ENCODE data around the gene CAPSL. TPM values are rescaled to one million over a fixed set of nuclear protein-coding genes. Genes with fewer than 3 reads are reported as not detected.

Gene CAPSL
- total RNA-seq, 6 experiments from 2014 or later, result 0.19 to 0.52 (median 0.35) TPM; not detected in 1

DNA sequence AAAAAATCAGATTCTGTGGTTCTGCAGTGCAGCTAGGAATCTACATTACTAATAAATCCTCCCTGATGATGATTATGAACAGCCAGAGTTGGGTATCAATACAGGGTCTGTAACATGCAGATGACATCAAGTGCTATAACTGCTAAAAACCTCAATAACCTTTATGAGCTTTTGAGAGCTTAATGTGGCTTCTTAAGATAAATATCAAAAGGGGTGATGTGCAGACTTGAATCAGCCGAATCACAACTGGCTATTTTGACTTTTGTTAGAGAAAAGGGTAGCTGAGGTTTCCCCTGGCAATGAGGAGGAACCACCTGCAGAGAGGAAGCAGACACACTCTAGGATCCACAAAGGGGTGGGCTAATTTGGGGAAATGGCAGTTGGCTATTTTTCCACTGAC is 30.2 kb downstream of the CAPSL start:
- Mint-ChIP-seq H3K9me3 (peaks cover 24% of the 10 kb centered on the region; the same call in 1 of the 2 replicates), H3K4me1 (ENCODE audit: low read depth) (peaks cover 10% of the 10 kb centered on the region), H3K27ac (no peak overlapping the region), H3K27me3 (ENCODE audit: insufficient read depth) (no peaks in the 10 kb centered on the region), H3K36me3 (ENCODE audit: low read depth) (peaks cover 20% of the 10 kb centered on the region), H3K4me3 (no peak overlapping the region)
- TF ChIP-seq, protein P1, sequence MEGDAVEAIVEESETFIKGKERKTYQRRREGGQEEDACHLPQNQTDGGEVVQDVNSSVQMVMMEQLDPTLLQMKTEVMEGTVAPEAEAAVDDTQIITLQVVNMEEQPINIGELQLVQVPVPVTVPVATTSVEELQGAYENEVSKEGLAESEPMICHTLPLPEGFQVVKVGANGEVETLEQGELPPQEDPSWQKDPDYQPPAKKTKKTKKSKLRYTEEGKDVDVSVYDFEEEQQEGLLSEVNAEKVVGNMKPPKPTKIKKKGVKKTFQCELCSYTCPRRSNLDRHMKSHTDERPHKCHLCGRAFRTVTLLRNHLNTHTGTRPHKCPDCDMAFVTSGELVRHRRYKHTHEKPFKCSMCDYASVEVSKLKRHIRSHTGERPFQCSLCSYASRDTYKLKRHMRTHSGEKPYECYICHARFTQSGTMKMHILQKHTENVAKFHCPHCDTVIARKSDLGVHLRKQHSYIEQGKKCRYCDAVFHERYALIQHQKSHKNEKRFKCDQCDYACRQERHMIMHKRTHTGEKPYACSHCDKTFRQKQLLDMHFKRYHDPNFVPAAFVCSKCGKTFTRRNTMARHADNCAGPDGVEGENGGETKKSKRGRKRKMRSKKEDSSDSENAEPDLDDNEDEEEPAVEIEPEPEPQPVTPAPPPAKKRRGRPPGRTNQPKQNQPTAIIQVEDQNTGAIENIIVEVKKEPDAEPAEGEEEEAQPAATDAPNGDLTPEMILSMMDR (IDR thresholded peaks at IDR 0.05), result no peak
- no peak for DNase-seq

DNA sequence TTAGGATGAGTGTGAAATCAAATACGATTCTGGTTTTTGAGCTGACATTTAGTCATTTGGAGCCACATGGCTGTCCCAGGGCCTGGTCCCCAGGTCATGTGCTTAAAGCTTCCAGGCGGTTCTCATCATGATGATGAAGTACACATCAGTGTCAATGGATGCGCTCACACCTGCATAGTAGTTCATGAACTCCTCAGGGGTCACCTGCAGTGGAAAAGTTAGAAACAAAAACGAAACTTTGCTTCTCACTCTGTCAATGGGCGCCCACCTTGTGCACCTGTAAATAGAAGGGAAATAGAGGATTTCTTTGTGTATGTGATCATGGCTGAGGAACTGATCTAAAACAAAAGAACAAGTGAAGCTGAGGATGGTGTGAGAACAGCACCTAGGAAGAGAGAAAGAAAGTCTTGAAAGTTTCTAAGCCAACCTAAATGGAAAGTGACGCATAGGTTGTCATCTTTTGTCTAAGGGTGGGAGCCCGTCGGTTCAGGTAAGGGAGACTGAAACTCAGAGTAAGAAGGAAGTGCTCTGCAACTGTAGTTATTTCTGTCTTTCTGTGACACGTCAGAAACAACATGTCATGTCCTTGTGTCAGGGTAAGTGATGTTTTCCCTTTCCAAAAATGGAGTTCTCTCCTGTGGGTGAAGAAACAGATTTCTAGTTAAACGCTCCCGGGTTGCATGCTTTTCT is 33.8 kb downstream of the CAPSL start:
- peaks cover 9% of the 10 kb centered on the region for H3K36me3 Mint-ChIP-seq (ENCODE audit: low read depth)
- DNase-seq, result no peak
- H3K27ac Mint-ChIP-seq, result no peak overlapping the region
- 0 out of 2 replicates have a peak, but pooled peaks cover 7% of the 10 kb centered on the region for H3K9me3 Mint-ChIP-seq
- H3K4me3 Mint-ChIP-seq, result no peak overlapping the region
- TF ChIP-seq, protein P1 (IDR thresholded peaks at IDR 0.05), result no peak
- H3K4me1 Mint-ChIP-seq (ENCODE audit: low read depth), result peaks cover 24% of the 10 kb centered on the region
- H3K27me3 Mint-ChIP-seq (ENCODE audit: insufficient read depth), result no peaks in the 10 kb centered on the region

DNA sequence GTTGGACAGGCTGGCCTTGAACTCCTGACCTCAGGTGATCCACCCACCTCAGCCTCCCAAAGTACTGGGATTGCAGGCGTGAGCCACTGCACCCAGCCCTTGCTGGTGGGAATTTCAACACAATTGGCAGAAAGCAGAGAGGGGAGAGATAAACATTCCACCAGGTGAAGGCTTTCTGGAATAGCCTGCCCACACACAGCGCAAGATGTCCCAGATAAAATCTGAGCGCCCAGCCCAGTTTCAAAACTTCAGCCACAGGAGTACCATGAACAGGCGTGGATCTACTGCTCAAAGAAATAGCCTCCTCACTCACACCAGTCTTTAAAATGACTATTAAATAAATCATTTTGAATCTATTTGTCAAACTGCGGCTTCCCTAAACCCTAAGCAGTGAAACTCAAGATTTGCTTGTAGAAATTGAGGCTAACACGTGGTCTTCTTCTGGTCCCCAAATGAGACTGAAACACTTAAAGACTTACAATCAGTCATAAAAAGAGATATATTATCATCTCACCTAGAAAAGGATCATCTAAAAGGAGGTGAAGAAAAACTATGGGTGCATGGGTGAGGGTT is 34.7 kb downstream of the CAPSL start:
- no peak overlapping the region for H3K27ac Mint-ChIP-seq
- DNase-seq, result no peak
- H3K36me3 Mint-ChIP-seq (ENCODE audit: low read depth), result peaks cover 9% of the 10 kb centered on the region
- H3K4me3 Mint-ChIP-seq, result no peak overlapping the region
- 0 out of 2 replicates have a peak, but pooled peaks cover 7% of the 10 kb centered on the region for H3K9me3 Mint-ChIP-seq
- TF ChIP-seq, protein P1 (IDR thresholded peaks at IDR 0.05), result no peak
- no peaks in the 10 kb centered on the region for H3K27me3 Mint-ChIP-seq (ENCODE audit: insufficient read depth)
- peaks cover 28% of the 10 kb centered on the region for H3K4me1 Mint-ChIP-seq (ENCODE audit: low read depth)

DNA sequence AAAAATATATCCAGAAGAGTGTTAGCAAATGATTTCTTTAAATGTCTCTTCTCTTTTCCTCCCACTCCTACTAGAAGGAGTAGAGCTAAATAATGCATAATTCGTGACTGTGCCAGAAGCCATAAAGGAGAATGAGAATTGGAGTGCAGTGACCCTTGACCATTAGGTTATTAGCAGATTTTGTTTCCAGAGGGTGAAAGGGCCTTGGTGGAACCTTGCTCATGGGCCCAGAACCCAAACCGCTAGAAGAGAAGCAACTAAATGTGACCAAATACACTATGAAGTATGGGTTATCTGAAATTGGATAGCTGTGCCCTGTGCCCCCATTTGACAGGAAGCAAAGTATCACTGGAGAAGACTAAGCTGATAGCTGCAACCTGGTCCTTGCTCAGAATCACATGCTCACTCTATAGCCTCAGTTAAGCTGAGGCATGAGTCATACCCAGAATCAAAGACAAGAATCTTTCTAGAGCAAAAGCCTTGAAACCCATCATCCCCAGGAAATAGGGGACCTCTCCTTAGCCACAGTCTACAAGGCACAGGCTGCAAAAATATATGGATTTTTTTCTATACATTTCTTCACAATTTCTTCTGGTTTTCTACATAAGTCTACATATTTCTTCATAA is 36.3 kb downstream of the CAPSL start:
- Mint-ChIP-seq H3K27ac (no peak overlapping the region), H3K9me3 (0 out of 2 replicates have a peak, but pooled peaks cover 7% of the 10 kb centered on the region), H3K36me3 (ENCODE audit: low read depth) (peaks cover 9% of the 10 kb centered on the region), H3K4me3 (no peak overlapping the region), H3K27me3 (ENCODE audit: insufficient read depth) (no peaks in the 10 kb centered on the region), H3K4me1 (ENCODE audit: low read depth) (peaks cover 26% of the 10 kb centered on the region)
- TF ChIP-seq, protein P1 (IDR thresholded peaks at IDR 0.05), result no peak
- DNase-seq, result peak; percentile 18

DNA sequence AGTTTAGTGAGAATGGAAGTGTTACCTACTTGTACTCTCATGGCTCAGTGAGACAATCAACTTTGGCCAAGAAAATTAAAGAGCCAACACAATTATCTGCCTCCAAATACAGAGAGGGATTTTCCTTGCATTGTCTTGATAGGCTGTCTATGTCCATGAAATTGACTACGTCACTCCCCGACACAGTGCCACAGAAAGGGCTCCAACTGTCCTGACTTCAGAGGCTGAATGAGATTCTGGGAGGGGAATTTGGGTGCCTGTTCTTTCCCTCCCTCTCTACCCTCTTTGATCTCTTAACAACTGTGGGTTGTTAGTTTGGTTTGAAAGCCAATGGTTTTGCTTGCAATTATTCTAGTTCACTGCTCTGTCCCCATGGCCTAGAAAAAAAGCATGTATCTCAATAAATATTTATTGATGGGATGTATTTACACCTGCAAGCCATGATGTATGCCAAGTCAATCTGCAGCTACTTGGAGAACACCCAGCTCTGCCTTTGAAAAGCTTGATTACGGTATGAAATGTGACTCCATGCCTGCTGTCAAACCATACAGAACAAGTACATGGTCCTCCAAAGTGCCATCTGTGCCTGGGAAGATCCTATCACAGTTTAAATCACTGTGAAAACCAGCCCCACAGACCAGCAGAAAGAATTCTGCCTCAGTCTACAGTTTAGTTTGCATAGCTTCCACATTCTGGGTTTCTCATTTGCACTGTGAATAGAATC is 37.3 kb downstream of the CAPSL start:
- Mint-ChIP-seq H3K4me1 (ENCODE audit: low read depth) (peaks cover 26% of the 10 kb centered on the region), H3K27ac (no peak overlapping the region), H3K27me3 (ENCODE audit: insufficient read depth) (no peaks in the 10 kb centered on the region), H3K9me3 (0 out of 2 replicates have a peak, but pooled peaks cover 7% of the 10 kb centered on the region), H3K4me3 (no peak overlapping the region), H3K36me3 (ENCODE audit: low read depth) (peaks cover 9% of the 10 kb centered on the region)
- DNase-seq, result no peak
- TF ChIP-seq, protein P1 (IDR thresholded peaks at IDR 0.05), result no peak
